K562 (cell line): ENCODE data around the gene SPATA16. TPM values are rescaled to one million over a fixed set of nuclear protein-coding genes. Genes with fewer than 3 reads are reported as not detected.

Source experiments
- ATAC-seq: fragments of 200-7000 bp; cut with Tn5 transposase; 3 replicates; pipeline ENCODE4 v1.9.1; 2020; ENCODE audit warnings: moderate library complexity
- BruUV-seq: library from RNA; stranded (reverse); fragments of 400-500 nt; replicated peaks from 2 replicates; lab custom pipeline; 2021; lab: Mats Ljungman, UMichigan
- CTCF ChIA-PET: fragments of 300-600 bp; formaldehyde crosslinking; extraction: SDS; loops from one replicate; lab custom pipeline; 2021; ENCODE audit warnings: low intra/inter-chr PET ratio; lab: Yijun Ruan, JAX
- POLR2A ChIA-PET: fragments of 300-600, 350-650 bp; sonication (Branson Sonifier 250); formaldehyde crosslinking; extraction: SDS; loops from one replicate; lab custom pipeline; 2021; ENCODE audit warnings: antibody characterized with exemption, inconsistent platforms; lab: Yijun Ruan, JAX
- DNase-seq, 4 experiments: peaks; one replicate each; pipeline versions ENCODE4 v3.0.0 to v3.0.0-alpha.2; 2011 to 2018; ENCODE audit warnings: low spot score in 3 of 4, mixed read lengths in 3 of 4; ENCODE audit errors: extremely low read depth in 1 of 4
- FAIRE-seq: peaks from 2 replicates; lab custom pipeline; 2011; peaks lifted over from hg19 to GRCh38; lab: Jason Lieb, UNC
- H2AFZ ChIP-seq: 2 replicates; pipeline ENCODE4 v1.6.0; 2011; ENCODE audit warnings: low read depth, low read length, control low read depth, inconsistent platforms
- H3K27ac ChIP-seq: fragments of 200-600 bp; 3 replicates; pipeline ENCODE4 v1.8.0; 2011; ENCODE audit warnings: low read depth, mild to moderate bottlenecking, control low read depth, inconsistent platforms, low read length, moderate library complexity, mixed read lengths; ENCODE audit errors: extremely low read depth
- H3K27me3 ChIP-seq, 2 experiments: fragments of 300-600 bp in 1 of 2; 2 replicates in 1 of 2; 3 replicates in 1 of 2; pipeline versions ENCODE4 v1.6.0 to v1.8.0; 2011; ENCODE audit warnings: inconsistent platforms in 2 of 2, low read length in 2 of 2, mild to moderate bottlenecking in 1 of 2, mixed read lengths in 1 of 2, moderate library complexity in 1 of 2; ENCODE audit not compliant: control insufficient read depth in 2 of 2, insufficient read depth in 2 of 2
- H3K36me3 ChIP-seq: fragments of 300-600 bp; 3 replicates; pipeline ENCODE4 v1.8.0; 2011; ENCODE audit warnings: mild to moderate bottlenecking, low read length, inconsistent platforms; ENCODE audit not compliant: control insufficient read depth, insufficient read depth
- H3K4me1 ChIP-seq, 2 experiments: fragments of 200-600 bp in 1 of 2; replicated peaks in 1 of 2; 2 replicates in 1 of 2; 3 replicates in 1 of 2; pipeline versions ENCODE4 v1.5.1 to v1.8.0; 2011; ENCODE audit warnings: inconsistent platforms in 2 of 2, low read length in 2 of 2, mild to moderate bottlenecking in 1 of 2, mixed read lengths in 1 of 2, moderate library complexity in 1 of 2; ENCODE audit not compliant: control insufficient read depth in 2 of 2, insufficient read depth in 2 of 2
- H3K4me2 ChIP-seq: 2 replicates; pipeline ENCODE4 v1.6.1; 2011; ENCODE audit warnings: low read length, control low read depth, inconsistent platforms, mixed read lengths; ENCODE audit not compliant: insufficient read depth
- H3K4me3 ChIP-seq: fragments of 200-600 bp; sonication (generic), shearing (Covaris generic); 2 replicates; pipeline ENCODE4 v1.5.1; 2016; ENCODE audit warnings: control low read depth, inconsistent platforms
- H3K79me2 ChIP-seq: fragments of 200-600 bp; 3 replicates; pipeline ENCODE4 v1.8.0; 2011; ENCODE audit warnings: low read length, inconsistent platforms; ENCODE audit not compliant: control insufficient read depth, insufficient read depth
- H3K9ac ChIP-seq, 2 experiments: 2 replicates each; pipeline versions ENCODE4 v1.6.0 to v1.6.1; 2011; ENCODE audit warnings: low read depth in 2 of 2, low read length in 2 of 2, control low read depth in 1 of 2, inconsistent platforms in 1 of 2, mild to moderate bottlenecking in 1 of 2, mixed read lengths in 1 of 2; ENCODE audit not compliant: insufficient read depth in 1 of 2
- H3K9me1 ChIP-seq: one replicate; pipeline ENCODE4 v1.6.0; 2011; ENCODE audit warnings: inconsistent platforms, mild to moderate bottlenecking, low read length, moderate library complexity; ENCODE audit not compliant: control insufficient read depth, insufficient read depth
- H3K9me3 ChIP-seq: replicated peaks from 2 replicates; pipeline ENCODE4 v1.5.1; 2011; ENCODE audit warnings: low read depth, low read length, inconsistent platforms; ENCODE audit not compliant: control insufficient read depth, insufficient read depth
- H4K20me1 ChIP-seq: replicated peaks from 2 replicates; pipeline ENCODE4 v1.6.1; 2011; ENCODE audit warnings: low read length, inconsistent platforms, mixed read lengths; ENCODE audit not compliant: control insufficient read depth, insufficient read depth
- BRF2 ChIP-seq: IDR thresholded peaks from 3 replicates; pipeline ENCODE4 v1.6.1; 2011; ENCODE audit warnings: borderline replicate concordance, mild to moderate bottlenecking; ENCODE audit not compliant: insufficient read length, insufficient read depth
- FOXK1 ChIP-seq: sonication (generic); formaldehyde crosslinking; IDR thresholded peaks from 2 replicates; pipeline ENCODE4 v1.8.0; 2022; ENCODE audit warnings: missing genetic modification reagents, mild to moderate bottlenecking, borderline replicate concordance
- WGBS: fragments of 100-300 bp; shearing (Covaris generic); methylation state at CpG from one replicate; pipeline ENCODE4 v1.1.6; 2016; ENCODE audit warnings: low coverage, mixed read lengths; ENCODE audit not compliant: insufficient coverage; ENCODE audit errors: missing lambda C conversion rate; 5-methylcytosine and 5-hydroxymethylcytosine counted together
- in situ Hi-C: fragments of 300-500 bp; cut with MboI; formaldehyde crosslinking; loops from 4 replicates; pipeline ENCODE4 v1.15.0; 2018; ENCODE audit warnings: inconsistent platforms, mixed read lengths
- intact Hi-C: fragments of 100-400 bp; cut with micrococcal nuclease; formaldehyde crosslinking; loops from 2 replicates; pipeline ENCODE4 v1.14.2; 2022
- polyA plus RNA-seq, 8 experiments: library from polyadenylated mRNA; depleted of rRNA in 4 of 8; stranded (reverse) in 5 of 8; unstranded in 3 of 8; fragments of >200 nt; fragmentation: Nextera tagmentation in 2 of 8; fragmentation: Illumina TruSeq in 1 of 8; extraction: Ambion mirVana in 2 of 8; extraction: Trizol in 1 of 8; gene quantifications; 2 replicates each; pipeline versions ENCODE4 v1.2.1 to v1.2.3, GENCODE V29; 2011 to 2014; ENCODE audit warnings: inconsistent platforms in 1 of 8, missing spikeins in 1 of 8
- total RNA-seq, 7 experiments: library from RNA; depleted of rRNA in 6 of 7; stranded (reverse); fragments of >200 nt in 6 of 7; fragmentation: Illumina TruSeq in 2 of 7; extraction: Trizol in 2 of 7; gene quantifications; 2 replicates each; pipeline versions ENCODE4 v1.2.1 to v1.2.3, GENCODE V29; 2011 to 2021; ENCODE audit warnings: low replicate concordance in 1 of 7
- TF ChIP-seq, protein P1 (sequence below): fragments of 150-350 bp; conservative IDR thresholded peaks from 2 replicates; pipeline ENCODE4 v1.6.1; 2014; ENCODE audit warnings: low read length

Gene SPATA16
- total and polyA plus RNA-seq, 9 of the 15 experiments (the other 6 are each of a cell fraction or from before 2014, with no cell fraction given) = not detected

DNA sequence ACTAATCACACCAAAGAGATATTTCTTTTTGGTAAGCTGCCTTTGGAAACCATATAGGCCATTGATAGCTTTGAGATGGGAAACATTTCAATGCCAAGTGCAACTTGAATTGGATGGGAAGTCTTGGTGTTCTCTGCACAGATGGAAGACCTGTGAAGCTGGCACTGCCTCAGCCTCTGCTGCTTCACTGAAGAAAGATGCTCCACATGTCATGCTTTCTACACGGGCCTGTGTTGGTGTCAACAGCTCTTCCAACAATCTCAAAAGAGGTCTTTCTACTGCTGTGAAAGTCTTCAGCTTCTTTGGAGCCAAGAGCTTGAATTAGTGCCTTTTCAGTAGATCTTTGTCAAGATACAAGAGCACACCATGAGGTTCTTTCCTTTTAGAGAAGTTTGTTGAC lies 169.0 kb downstream of the SPATA16 start:
- H3K27me3 ChIP-seq = no peaks in the 10 kb centered on the region
- H4K20me1 ChIP-seq = no peaks in the 10 kb centered on the region
- ChIA-PET POLR2A (interaction anchor here (0.6 to 1.4 kb wide), 4 partner anchors 8 to 338 kb away, joined by 3 to 4 read pairs (median 3); no protein-coding TSS in a partner anchor), CTCF (no interaction called here)
- 6% methylated on average over 1 of the region's 1 CpG for WGBS
- no peak for TF ChIP-seq BRF2
- TF ChIP-seq FOXK1 = no peak
- TF ChIP-seq, protein P1, sequence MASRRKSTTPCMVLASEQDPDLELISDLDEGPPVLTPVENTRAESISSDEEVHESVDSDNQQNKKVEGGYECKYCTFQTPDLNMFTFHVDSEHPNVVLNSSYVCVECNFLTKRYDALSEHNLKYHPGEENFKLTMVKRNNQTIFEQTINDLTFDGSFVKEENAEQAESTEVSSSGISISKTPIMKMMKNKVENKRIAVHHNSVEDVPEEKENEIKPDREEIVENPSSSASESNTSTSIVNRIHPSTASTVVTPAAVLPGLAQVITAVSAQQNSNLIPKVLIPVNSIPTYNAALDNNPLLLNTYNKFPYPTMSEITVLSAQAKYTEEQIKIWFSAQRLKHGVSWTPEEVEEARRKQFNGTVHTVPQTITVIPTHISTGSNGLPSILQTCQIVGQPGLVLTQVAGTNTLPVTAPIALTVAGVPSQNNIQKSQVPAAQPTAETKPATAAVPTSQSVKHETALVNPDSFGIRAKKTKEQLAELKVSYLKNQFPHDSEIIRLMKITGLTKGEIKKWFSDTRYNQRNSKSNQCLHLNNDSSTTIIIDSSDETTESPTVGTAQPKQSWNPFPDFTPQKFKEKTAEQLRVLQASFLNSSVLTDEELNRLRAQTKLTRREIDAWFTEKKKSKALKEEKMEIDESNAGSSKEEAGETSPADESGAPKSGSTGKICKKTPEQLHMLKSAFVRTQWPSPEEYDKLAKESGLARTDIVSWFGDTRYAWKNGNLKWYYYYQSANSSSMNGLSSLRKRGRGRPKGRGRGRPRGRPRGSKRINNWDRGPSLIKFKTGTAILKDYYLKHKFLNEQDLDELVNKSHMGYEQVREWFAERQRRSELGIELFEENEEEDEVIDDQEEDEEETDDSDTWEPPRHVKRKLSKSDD = no peak
- FAIRE-seq (no peak), ATAC-seq (no peak), DNase-seq (no peak)
- intact Hi-C loops (no loop called here), in situ Hi-C loops (no loop called here)
- H3K9me3 ChIP-seq = no peaks in the 10 kb centered on the region
- no peaks in the 10 kb centered on the region for H3K9me1 ChIP-seq
- no peak overlapping the region for H3K27ac ChIP-seq
- BruUV-seq = no TSS peak
- no peak overlapping the region for H3K4me2 ChIP-seq
- H3K9ac ChIP-seq = no peak overlapping the region
- H3K79me2 ChIP-seq = no peaks in the 10 kb centered on the region
- no peaks in the 10 kb centered on the region for H3K36me3 ChIP-seq
- no peak overlapping the region for H2AFZ ChIP-seq
- no peaks in the 10 kb centered on the region for H3K4me1 ChIP-seq
- no peak overlapping the region for H3K4me3 ChIP-seq
